ENCODE results near the gene LRRC53. TPM values are rescaled to one million over a fixed set of nuclear protein-coding genes. Genes with fewer than 3 reads are reported as not detected.

Gene LRRC53
- polyA plus RNA-seq, 1 of the 3 experiments (the other 2 are of a cell fraction): not detected

DNA sequence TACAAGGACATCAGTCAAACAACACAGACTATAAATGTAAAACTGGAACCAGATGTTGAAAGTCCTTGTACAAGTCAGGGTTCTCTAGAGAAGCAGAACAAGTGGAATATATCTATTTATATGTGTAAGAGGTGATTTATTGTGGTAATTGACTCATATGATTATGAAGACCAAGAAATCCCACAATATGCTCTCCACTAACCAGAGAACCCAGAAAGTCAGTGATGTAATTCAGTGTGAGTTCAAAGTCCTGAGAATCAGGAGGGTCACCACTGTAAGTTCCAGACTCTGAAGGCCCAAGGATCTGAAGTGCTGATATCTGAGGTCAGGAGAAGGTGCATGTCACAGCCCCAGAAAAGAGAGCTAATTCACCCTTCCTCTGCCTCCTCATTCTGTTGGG is 57.0 kb downstream of the LRRC53 start:
- CTCF ChIA-PET: interaction anchor here (0.6 to 1.3 kb wide), 2 partner anchors 12 to 13 kb away, joined by 3 to 6 read pairs; no protein-coding TSS in a partner anchor
- Histone ChIP-seq H3K4me1 (ENCODE audit: control insufficient read depth in 1 of 2, insufficient read depth in 2 of 2, low read depth in 1 of 2, low read length in 1 of 2) (no peaks in the 10 kb centered on the region), H3K4me2 (no peak overlapping the region)

GRCh38 chr1:74453277-74453676 is 59.1 kb downstream of the LRRC53 start:
- WGBS (ENCODE audit: low lambda C conversion rate): 31% methylated on average over 2 of the region's 2 CpGs
- no peak overlapping the region for H3K9ac ChIP-seq
- H3F3A ChIP-seq (replicated peaks; ENCODE audit: insufficient read depth): no peaks in the 10 kb centered on the region
- no peaks in the 10 kb centered on the region for H4K20me1 ChIP-seq (ENCODE audit: insufficient read depth)
- H3K4me3 ChIP-seq (ENCODE audit: low read depth in 2 of 2, low read length in 1 of 2): no peak overlapping the region
- ChIA-PET CTCF (interaction anchor here (0.8 kb wide), 1 partner anchor 16 kb away, joined by 3 read pairs; no protein-coding TSS in a partner anchor), POLR2A (no interaction called here)
- H3K36me3 ChIP-seq (replicated peaks in 1 of 2; ENCODE audit: control insufficient read depth in 1 of 2, insufficient read depth in 2 of 2, low read length in 1 of 2): no peaks in the 10 kb centered on the region
- DNase-seq: no peak
- H3K9me2 ChIP-seq: no peaks in the 10 kb centered on the region
- no peak for TF ChIP-seq RCOR1 (IDR thresholded peaks at IDR 0.05; ENCODE audit: low read length)
- H3K27me3 ChIP-seq (ENCODE audit: insufficient read depth): no peaks in the 10 kb centered on the region
- no peak overlapping the region for H2AFZ ChIP-seq (ENCODE audit: low read depth)
- no peak overlapping the region for H3K4me2 ChIP-seq
- H3K79me2 ChIP-seq (ENCODE audit: insufficient read depth): no peaks in the 10 kb centered on the region
- no peaks in the 10 kb centered on the region for H3K9me3 ChIP-seq
- no peaks in the 10 kb centered on the region for H3K4me1 ChIP-seq (ENCODE audit: control insufficient read depth in 1 of 2, insufficient read depth in 2 of 2, low read depth in 1 of 2, low read length in 1 of 2)
- no peak overlapping the region for H3K27ac ChIP-seq (ENCODE audit: low read depth in 2 of 2, low read length in 1 of 2)

More for the DNA sequence above, 57.0 kb downstream of the LRRC53 start:
- Histone ChIP-seq H3K9ac (no peak overlapping the region), H3K79me2 (ENCODE audit: insufficient read depth) (no peaks in the 10 kb centered on the region), H3K9me3 (no peaks in the 10 kb centered on the region), H3K27me3 (ENCODE audit: insufficient read depth) (no peaks in the 10 kb centered on the region), H4K20me1 (ENCODE audit: insufficient read depth) (no peaks in the 10 kb centered on the region), H3K36me3 (replicated peaks in 1 of 2; ENCODE audit: control insufficient read depth in 1 of 2, insufficient read depth in 2 of 2, low read length in 1 of 2) (no peaks in the 10 kb centered on the region), H3K27ac (ENCODE audit: low read depth in 2 of 2, low read length in 1 of 2) (no peak overlapping the region), H2AFZ (ENCODE audit: low read depth) (no peak overlapping the region), H3F3A (replicated peaks; ENCODE audit: insufficient read depth) (no peaks in the 10 kb centered on the region), H3K9me2 (no peaks in the 10 kb centered on the region), H3K4me3 (ENCODE audit: low read depth in 2 of 2, low read length in 1 of 2) (no peak overlapping the region)
- TF ChIP-seq EP300 (IDR thresholded peaks at IDR 0.05; ENCODE audit: borderline replicate concordance in 1 of 2, low read depth in 1 of 2, low read length in 1 of 2) (no peak), TCF12 (IDR thresholded peaks at IDR 0.05) (no peak), TEAD4 (IDR thresholded peaks at IDR 0.05; ENCODE audit: borderline replicate concordance, insufficient read depth) (no peak), RXRA (IDR thresholded peaks at IDR 0.05; ENCODE audit: borderline replicate concordance, low read depth) (no peak), PBX3 (IDR thresholded peaks at IDR 0.05) (no peak)
- TF ChIP-seq, protein P1, sequence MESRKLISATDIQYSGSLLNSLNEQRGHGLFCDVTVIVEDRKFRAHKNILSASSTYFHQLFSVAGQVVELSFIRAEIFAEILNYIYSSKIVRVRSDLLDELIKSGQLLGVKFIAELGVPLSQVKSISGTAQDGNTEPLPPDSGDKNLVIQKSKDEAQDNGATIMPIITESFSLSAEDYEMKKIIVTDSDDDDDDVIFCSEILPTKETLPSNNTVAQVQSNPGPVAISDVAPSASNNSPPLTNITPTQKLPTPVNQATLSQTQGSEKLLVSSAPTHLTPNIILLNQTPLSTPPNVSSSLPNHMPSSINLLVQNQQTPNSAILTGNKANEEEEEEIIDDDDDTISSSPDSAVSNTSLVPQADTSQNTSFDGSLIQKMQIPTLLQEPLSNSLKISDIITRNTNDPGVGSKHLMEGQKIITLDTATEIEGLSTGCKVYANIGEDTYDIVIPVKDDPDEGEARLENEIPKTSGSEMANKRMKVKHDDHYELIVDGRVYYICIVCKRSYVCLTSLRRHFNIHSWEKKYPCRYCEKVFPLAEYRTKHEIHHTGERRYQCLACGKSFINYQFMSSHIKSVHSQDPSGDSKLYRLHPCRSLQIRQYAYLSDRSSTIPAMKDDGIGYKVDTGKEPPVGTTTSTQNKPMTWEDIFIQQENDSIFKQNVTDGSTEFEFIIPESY (IDR thresholded peaks at IDR 0.05; ENCODE audit: borderline replicate concordance, low read depth): no peak
- DNase-seq: no peak
- POLR2A ChIA-PET: no interaction called here

GRCh38 chr1:74452035-74452434 is 60.4 kb downstream of the LRRC53 start:
- no peaks in the 10 kb centered on the region for H3K36me3 ChIP-seq (replicated peaks in 1 of 2; ENCODE audit: control insufficient read depth in 1 of 2, insufficient read depth in 2 of 2, low read length in 1 of 2)
- no peak overlapping the region for H2AFZ ChIP-seq (ENCODE audit: low read depth)
- H3K4me3 ChIP-seq (ENCODE audit: low read depth in 2 of 2, low read length in 1 of 2): no peak overlapping the region
- H3K9me3 ChIP-seq: no peaks in the 10 kb centered on the region
- no peak for DNase-seq
- no peaks in the 10 kb centered on the region for H3F3A ChIP-seq (replicated peaks; ENCODE audit: insufficient read depth)
- no peak overlapping the region for H3K4me2 ChIP-seq
- no peak overlapping the region for H3K27ac ChIP-seq (ENCODE audit: low read depth in 2 of 2, low read length in 1 of 2)
- WGBS (ENCODE audit: low lambda C conversion rate): 12% methylated on average over 1 of the region's 1 CpG
- POLR2A ChIA-PET: no interaction called here
- H3K4me1 ChIP-seq (ENCODE audit: control insufficient read depth in 1 of 2, insufficient read depth in 2 of 2, low read depth in 1 of 2, low read length in 1 of 2): no peaks in the 10 kb centered on the region
- H4K20me1 ChIP-seq (ENCODE audit: insufficient read depth): no peaks in the 10 kb centered on the region
- H3K9ac ChIP-seq: no peak overlapping the region
- no peaks in the 10 kb centered on the region for H3K79me2 ChIP-seq (ENCODE audit: insufficient read depth)
- no peaks in the 10 kb centered on the region for H3K27me3 ChIP-seq (ENCODE audit: insufficient read depth)
- no peaks in the 10 kb centered on the region for H3K9me2 ChIP-seq
- CTCF ChIA-PET: no interaction called here
- TF ChIP-seq MEF2A (IDR thresholded peaks at IDR 0.05; ENCODE audit: borderline replicate concordance, low read depth): no peak
- TF ChIP-seq RCOR1 (IDR thresholded peaks at IDR 0.05; ENCODE audit: low read length): no peak
- TF ChIP-seq RAD21 (IDR thresholded peaks at IDR 0.05; ENCODE audit: low read length): no peak
- TF ChIP-seq, protein P1 (IDR thresholded peaks at IDR 0.05; ENCODE audit: borderline replicate concordance, low read depth): no peak
- no peak for TF ChIP-seq PBX3 (IDR thresholded peaks at IDR 0.05)
- TF ChIP-seq YY1 (IDR thresholded peaks at IDR 0.05; ENCODE audit: low read depth): no peak
- TF ChIP-seq FOXM1 (IDR thresholded peaks at IDR 0.05; ENCODE audit: low read depth): no peak
- TF ChIP-seq RFX5 (IDR thresholded peaks at IDR 0.05; ENCODE audit: low read length): no peak
- no peak for TF ChIP-seq MXI1 (IDR thresholded peaks at IDR 0.05; ENCODE audit: low read depth, low read length)
- TF ChIP-seq TEAD4 (IDR thresholded peaks at IDR 0.05; ENCODE audit: borderline replicate concordance, insufficient read depth): no peak
- TF ChIP-seq, protein P2, sequence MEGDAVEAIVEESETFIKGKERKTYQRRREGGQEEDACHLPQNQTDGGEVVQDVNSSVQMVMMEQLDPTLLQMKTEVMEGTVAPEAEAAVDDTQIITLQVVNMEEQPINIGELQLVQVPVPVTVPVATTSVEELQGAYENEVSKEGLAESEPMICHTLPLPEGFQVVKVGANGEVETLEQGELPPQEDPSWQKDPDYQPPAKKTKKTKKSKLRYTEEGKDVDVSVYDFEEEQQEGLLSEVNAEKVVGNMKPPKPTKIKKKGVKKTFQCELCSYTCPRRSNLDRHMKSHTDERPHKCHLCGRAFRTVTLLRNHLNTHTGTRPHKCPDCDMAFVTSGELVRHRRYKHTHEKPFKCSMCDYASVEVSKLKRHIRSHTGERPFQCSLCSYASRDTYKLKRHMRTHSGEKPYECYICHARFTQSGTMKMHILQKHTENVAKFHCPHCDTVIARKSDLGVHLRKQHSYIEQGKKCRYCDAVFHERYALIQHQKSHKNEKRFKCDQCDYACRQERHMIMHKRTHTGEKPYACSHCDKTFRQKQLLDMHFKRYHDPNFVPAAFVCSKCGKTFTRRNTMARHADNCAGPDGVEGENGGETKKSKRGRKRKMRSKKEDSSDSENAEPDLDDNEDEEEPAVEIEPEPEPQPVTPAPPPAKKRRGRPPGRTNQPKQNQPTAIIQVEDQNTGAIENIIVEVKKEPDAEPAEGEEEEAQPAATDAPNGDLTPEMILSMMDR (IDR thresholded peaks at IDR 0.05): no peak
